Osteocyte (in vitro differentiated cells): ENCODE results near the gene FITM1. TPM values are rescaled to one million over a fixed set of nuclear protein-coding genes. Genes with fewer than 3 reads are reported as not detected.

Source experiments
- DNase-seq: peaks from one replicate; pipeline ENCODE4 v3.0.0; 2021; ENCODE audit warnings: mixed read lengths; ENCODE audit not compliant: unreplicated experiment; ENCODE audit errors: extremely low spot score
- H3K27ac Mint-ChIP-seq: one replicate; pipeline ENCODE4 v1.8.0; 2021; ENCODE audit warnings: mild to moderate bottlenecking, mixed read lengths; ENCODE audit not compliant: unreplicated experiment
- H3K27me3 Mint-ChIP-seq: one replicate; pipeline ENCODE4 v1.8.0; 2021; ENCODE audit warnings: mixed read lengths; ENCODE audit not compliant: unreplicated experiment
- H3K36me3 Mint-ChIP-seq: one replicate; pipeline ENCODE4 v1.8.0; 2021; ENCODE audit warnings: mixed read lengths; ENCODE audit not compliant: unreplicated experiment
- H3K4me1 Mint-ChIP-seq: one replicate; pipeline ENCODE4 v1.8.0; 2021; ENCODE audit warnings: mixed read lengths; ENCODE audit not compliant: unreplicated experiment
- H3K4me3 Mint-ChIP-seq: one replicate; pipeline ENCODE4 v1.8.0; 2021; ENCODE audit warnings: mild to moderate bottlenecking, moderate library complexity, mixed read lengths; ENCODE audit not compliant: unreplicated experiment
- H3K9me3 Mint-ChIP-seq: one replicate; pipeline ENCODE4 v1.8.0; 2021; ENCODE audit warnings: mixed read lengths; ENCODE audit not compliant: unreplicated experiment
- total RNA-seq: library from RNA; stranded (reverse); gene quantifications from 2 replicates; pipeline ENCODE4 v1.2.1, GENCODE V29; 2021
- TF ChIP-seq, protein P1 (sequence below): fragments of 200-600 bp; sonication (generic); IDR thresholded peaks from 2 replicates; pipeline ENCODE4 v1.5.0; 2021; ENCODE audit warnings: antibody characterized with exemption, mild to moderate bottlenecking, moderate library complexity

FITM1 gene
- total RNA-seq, 1 donor from 2014 or later = 0.73 TPM

DNA sequence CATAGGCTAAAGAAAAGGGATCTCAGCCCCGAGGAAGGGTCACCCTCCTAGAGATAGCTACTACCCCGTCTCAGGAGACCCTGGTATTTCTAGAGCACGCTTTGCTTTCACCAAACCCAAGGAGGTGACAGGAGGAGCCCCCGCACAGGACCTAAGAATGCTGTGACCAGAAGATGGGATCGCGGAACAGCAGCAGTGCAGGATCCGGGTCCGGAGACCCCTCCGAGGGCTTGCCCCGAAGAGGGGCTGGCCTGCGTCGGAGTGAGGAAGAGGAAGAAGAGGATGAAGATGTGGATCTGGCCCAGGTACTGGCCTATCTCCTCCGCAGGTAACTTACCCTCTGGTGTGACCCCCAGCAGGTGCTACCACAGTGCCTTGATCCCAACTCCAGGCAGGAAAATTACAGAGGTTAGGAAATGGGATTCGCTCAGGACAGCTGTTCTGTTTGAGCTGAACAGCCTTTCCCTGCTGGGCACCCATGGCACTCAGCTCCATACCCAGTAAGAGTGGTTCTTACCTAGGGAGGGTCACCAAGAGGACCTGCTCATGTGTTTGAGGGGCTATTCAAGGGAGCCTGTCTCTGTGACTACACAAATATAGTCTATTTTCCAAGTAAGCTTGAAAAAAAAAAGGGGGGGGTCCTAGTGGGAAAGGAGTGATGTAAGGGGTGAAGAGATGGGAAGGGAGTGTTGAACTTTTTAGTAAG, 14.9 kb upstream of the FITM1 start:
- no peaks in the 10 kb centered on the region for H3K9me3 Mint-ChIP-seq
- peaks cover 20% of the 10 kb centered on the region for H3K36me3 Mint-ChIP-seq
- H3K4me3 Mint-ChIP-seq = peak overlapping the region; percentile 95
- no peaks in the 10 kb centered on the region for H3K27me3 Mint-ChIP-seq
- no peak for DNase-seq
- peaks cover 14% of the 10 kb centered on the region for H3K4me1 Mint-ChIP-seq
- H3K27ac Mint-ChIP-seq = peak overlapping the region; percentile 99
- TF ChIP-seq, protein P1, sequence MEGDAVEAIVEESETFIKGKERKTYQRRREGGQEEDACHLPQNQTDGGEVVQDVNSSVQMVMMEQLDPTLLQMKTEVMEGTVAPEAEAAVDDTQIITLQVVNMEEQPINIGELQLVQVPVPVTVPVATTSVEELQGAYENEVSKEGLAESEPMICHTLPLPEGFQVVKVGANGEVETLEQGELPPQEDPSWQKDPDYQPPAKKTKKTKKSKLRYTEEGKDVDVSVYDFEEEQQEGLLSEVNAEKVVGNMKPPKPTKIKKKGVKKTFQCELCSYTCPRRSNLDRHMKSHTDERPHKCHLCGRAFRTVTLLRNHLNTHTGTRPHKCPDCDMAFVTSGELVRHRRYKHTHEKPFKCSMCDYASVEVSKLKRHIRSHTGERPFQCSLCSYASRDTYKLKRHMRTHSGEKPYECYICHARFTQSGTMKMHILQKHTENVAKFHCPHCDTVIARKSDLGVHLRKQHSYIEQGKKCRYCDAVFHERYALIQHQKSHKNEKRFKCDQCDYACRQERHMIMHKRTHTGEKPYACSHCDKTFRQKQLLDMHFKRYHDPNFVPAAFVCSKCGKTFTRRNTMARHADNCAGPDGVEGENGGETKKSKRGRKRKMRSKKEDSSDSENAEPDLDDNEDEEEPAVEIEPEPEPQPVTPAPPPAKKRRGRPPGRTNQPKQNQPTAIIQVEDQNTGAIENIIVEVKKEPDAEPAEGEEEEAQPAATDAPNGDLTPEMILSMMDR = no peak

GRCh38 chr14:24116128-24116814, 14.2 kb upstream of the FITM1 start:
- Mint-ChIP-seq H3K27ac (no peak overlapping the region), H3K4me3 (peak overlapping the region; percentile 95)

DNA sequence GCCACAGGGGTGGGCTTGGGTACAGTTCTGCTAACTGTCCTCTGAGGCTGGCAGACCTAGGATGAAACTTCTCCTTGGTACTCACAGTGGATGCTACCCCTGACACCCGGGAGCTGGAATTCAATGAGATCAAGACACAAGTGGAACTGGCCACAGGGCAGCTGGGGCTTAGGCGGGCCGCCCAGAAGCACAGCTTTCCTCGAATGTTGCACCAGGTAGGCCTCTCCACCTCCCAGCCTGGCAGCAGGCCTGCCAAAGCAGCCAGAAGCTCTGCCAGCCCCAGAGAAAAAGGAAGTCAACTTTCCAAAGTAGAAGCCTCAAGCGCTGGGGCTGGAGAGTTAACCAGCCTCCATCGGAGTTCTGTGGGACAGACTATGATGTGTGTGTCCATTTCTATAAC, 13.3 kb upstream of the FITM1 start:
- peaks cover 14% of the 10 kb centered on the region for H3K4me1 Mint-ChIP-seq
- no peak for DNase-seq
- no peak overlapping the region for H3K27ac Mint-ChIP-seq
- no peaks in the 10 kb centered on the region for H3K9me3 Mint-ChIP-seq
- no peaks in the 10 kb centered on the region for H3K27me3 Mint-ChIP-seq
- TF ChIP-seq, protein P1 = no peak
- H3K36me3 Mint-ChIP-seq = peaks cover 29% of the 10 kb centered on the region
- H3K4me3 Mint-ChIP-seq = no peak overlapping the region

More at GRCh38 chr14:24116128-24116814, 14.2 kb upstream of the FITM1 start:
- Mint-ChIP-seq H3K36me3 (peaks cover 24% of the 10 kb centered on the region), H3K27me3 (no peaks in the 10 kb centered on the region), H3K9me3 (no peaks in the 10 kb centered on the region), H3K4me1 (peaks cover 14% of the 10 kb centered on the region)
- TF ChIP-seq, protein P1 = no peak
- DNase-seq = no peak

GRCh38 chr14:24119691-24120090, 10.8 kb upstream of the FITM1 start:
- H3K4me1 Mint-ChIP-seq = peaks cover 12% of the 10 kb centered on the region
- no peaks in the 10 kb centered on the region for H3K27me3 Mint-ChIP-seq
- H3K36me3 Mint-ChIP-seq = peaks cover 38% of the 10 kb centered on the region
- DNase-seq = no peak
- no peaks in the 10 kb centered on the region for H3K9me3 Mint-ChIP-seq
- H3K27ac Mint-ChIP-seq = no peak overlapping the region
- no peak overlapping the region for H3K4me3 Mint-ChIP-seq
- TF ChIP-seq, protein P1 = no peak

GRCh38 chr14:24121210-24121609, 9.2 kb upstream of the FITM1 start:
- H3K36me3 Mint-ChIP-seq = peaks cover 38% of the 10 kb centered on the region

More at GRCh38 chr14:24121210-24121609, 9.2 kb upstream of the FITM1 start:
- Mint-ChIP-seq H3K27me3 (no peaks in the 10 kb centered on the region), H3K4me3 (no peak overlapping the region), H3K27ac (no peak overlapping the region), H3K4me1 (peaks cover under 1% of the 10 kb centered on the region), H3K9me3 (no peaks in the 10 kb centered on the region)
- no peak for DNase-seq
- TF ChIP-seq, protein P1 = no peak
